Ureter (tissue), 1 donor: ENCODE results near the gene ZNF571. TPM values are rescaled to one million over a fixed set of nuclear protein-coding genes. Genes with fewer than 3 reads are reported as not detected.

Experiments
- DNase-seq: peaks from one replicate; pipeline ENCODE4 v3.0.0-alpha.2; 2020; ENCODE audit warnings: low spot score
- total RNA-seq: library from RNA; stranded (reverse); gene quantifications from one replicate; pipeline ENCODE4 v1.2.4, GENCODE V29; 2023
- donor health status: DM: yes; HTN: yes; CAD: no.

Gene ZNF571
- 7.1 TPM for total RNA-seq

DNA sequence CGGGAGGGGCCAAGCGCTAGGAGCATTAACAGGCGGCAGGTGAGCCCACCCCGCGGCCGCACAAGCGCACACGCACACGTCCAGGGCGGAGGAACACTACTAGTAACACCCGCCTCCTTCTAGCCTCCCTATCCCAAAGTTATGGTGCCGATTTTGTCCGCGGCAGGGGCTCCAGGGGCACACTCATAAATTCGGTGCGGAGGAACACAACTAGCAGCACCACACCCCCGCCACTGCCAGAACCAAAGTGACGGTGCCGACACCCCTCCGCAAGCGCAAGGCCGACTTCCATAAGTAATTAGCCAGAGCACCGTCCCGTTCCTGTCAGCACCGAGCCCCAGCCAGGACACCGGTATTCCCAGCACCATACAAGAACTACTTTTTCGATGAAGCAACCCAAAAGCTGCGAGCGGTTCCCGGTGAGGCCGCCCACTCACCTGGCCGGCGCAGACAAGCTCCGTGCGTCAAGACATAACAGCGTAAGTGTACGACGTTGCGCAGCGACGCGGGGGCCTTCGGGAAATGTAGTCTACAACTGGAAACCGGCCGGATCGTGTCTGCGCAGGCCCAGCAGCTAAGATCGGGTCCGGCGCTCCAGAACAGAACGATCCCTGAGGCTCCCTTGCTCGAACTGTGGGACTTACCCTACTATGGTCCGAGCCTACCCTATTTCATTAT lies at the start of gene ZNF571, which contains the start of gene ZNF540:
Gene ZNF571, minus strand, starts transcription at position 489 of the 678 bp plus-strand sequence. CDS start 8,116 bp downstream, outside the sequence.
Gene ZNF540, plus strand, starts transcription at position 573 of the 678 bp plus-strand sequence. CDS start 3,572 bp downstream, outside the sequence.
- DNase-seq = peak; percentile 94

DNA sequence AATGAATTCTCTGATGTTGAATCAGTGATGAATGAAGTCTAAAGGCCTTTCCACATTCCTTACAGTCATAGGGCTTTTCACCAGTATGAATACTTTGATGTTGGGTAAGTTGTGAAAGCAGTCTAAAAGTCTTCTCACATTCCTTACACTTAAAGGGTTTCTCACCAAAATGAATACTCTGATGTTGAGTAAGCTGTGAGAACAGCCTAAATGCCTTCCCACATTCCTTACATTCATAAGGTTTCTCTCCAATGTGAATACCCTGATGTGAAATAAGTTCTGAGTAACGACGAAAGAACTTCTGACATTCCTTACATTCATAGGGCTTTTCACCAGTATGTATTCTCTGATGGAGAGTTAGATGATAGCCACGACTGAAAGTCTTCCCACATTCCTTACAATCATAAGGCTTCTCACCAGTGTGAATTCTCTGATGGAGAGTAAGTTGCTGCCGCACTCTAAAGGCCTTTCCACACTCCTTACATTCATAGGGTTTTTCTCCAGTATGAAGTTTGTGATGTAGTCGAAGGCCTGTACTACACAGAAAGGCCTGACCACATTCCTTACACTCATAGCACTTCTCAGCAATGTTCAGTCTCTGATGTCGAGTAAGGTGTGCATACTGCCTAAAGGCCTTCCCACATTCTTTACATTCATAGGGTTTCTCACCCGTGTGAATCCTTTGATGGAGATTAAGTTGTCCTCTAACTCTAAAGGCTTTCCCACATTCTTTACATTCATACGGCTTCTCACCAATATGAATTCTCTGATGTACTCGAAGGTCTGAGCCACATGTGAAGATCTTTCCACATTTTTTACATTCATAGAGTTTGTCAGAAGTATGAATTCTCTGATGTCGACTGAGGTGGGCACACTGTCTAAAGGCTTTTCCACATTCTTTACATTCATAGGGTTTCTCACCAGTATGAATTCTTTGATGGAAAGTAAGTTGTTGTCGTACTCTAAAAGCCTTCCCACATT lies 40.8 kb upstream of the ZNF571 start:
- no peak for DNase-seq

GRCh38 chr19:37594982-37595382 lies 390 bp upstream of the ZNF571 start:
- peak; percentile 65 for DNase-seq

GRCh38 chr19:37593996-37594303 lies 642 bp downstream of the ZNF571 start:
- no peak for DNase-seq

GRCh38 chr19:37583340-37583739 lies 11.3 kb downstream of the ZNF571 start:
- no peak for DNase-seq

DNA sequence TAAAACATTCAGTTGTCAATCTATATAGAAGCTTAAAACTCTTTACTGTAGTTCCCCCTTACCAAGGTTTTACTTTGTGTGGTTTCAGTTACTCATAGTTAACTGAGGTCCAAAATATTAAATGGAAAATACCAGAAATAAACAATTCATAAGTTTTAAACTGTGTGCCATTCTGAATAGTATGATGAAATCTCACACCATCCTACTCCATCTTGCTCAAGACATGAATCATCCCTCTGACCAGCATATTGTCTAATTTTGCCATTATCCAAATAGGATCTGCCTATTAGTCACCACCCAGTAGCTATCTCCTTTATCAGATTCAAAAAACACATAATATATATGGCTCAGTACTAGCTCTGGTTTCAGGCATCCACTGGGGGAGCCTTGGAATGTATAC lies 22.4 kb downstream of the ZNF571 start:
- no peak for DNase-seq

- no peak for DNase-seq
These were observed 29.3 kb downstream of the ZNF571 start for GRCh38 chr19:37565370-37565669.

DNA sequence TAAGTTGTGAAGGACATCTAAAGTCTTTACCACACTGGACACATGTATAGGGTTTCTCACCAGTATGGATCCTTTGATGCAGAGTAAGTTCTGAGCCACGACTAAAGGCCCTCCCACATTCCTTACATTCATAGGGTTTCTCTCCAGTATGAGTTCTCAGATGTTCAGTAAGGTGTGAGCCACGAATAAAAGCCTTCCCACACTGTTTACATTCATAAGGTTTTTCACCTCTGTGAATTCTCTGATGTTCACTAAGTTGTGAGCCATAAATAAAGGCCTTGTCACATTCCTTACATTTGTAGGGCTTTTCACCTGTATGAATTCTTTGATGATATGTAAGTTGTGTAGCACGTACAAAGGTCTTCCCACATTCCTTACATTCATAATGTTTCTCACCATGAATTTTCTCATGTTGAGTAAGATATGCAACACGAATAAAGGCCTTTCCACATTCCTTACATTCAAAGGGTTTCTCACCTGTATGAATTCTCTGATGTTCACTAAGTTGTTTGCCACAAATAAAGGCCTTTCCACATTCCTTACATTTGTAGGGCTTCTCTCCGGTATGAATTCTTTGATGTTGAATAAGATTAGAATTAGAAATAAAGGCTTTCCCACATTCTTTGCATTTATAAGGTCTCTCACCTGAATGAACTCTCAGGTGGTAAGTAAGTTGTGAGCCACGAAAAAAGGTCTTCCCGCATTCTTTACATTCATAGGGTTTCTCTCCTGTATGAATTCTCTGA lies 29.8 kb downstream of the ZNF571 start:
- DNase-seq = no peak

DNA sequence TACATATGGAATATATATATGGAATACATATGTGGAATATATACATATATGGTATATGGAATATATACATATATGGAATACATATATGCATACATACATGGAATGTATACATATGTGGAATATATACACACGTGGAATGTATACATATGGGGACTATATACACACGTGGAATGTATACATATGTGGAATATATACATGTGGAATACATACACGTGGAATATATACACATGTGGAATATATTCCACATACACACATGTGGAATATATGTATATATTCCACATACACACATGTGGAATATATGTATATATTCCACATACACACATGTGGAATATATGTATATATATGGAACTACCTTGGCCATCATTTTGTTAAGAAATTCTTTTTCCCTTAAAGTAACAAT lies 31.1 kb downstream of the ZNF571 start:
- DNase-seq = no peak

DNA sequence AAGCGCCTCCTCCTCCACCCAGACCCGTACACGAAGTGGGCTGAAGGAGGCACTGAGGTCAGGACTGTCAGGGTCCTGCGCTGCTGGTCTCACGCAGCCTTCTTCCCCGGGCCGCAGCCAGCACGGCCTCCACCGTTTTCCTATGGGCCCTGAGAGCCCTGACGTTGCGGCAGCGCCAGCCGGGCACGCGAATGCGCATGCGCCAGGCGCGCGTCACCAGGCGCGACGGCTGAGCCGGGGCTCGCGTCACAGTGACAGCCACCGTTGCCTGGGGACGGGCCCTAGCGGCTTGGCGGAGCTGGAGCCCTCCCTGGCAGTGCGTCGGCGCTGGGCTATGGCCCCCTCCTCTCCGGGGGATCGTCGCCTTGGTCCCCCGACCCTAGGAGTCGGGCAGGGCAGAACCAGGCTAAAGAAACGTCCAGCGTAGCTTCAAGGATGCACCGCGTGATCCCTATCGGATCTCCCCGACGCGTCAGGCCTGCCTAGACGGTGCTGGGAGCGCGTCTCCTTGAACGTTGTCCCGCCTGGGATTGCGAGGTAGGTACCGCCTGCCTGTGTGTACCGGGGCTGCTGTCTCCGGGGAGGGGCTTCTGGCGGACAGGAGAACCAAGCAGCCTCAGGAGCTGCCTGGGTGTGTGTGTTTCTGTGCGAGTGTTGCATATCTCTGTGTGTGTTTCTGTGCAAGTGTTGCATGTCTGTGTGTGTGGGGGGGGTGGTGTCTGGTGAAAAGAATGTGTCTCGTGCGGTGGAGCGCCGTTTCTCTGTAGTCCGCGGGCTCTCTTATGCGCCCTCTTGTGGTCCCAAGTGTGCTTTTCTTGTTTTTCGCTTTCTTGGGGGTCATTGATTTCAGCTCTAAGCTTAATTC lies 43.2 kb downstream of the ZNF571 start:
- no peak for DNase-seq

- DNase-seq = no peak
These were observed 57.1 kb downstream of the ZNF571 start for GRCh38 chr19:37537391-37537947.

GRCh38 chr19:37519890-37520289 lies 74.7 kb downstream of the ZNF571 start:
- DNase-seq = no peak

Other genes with a start within 250 kb of the ZNF571 start
- 7.5 TPM for gene ZNF527, start 223.7 kb downstream of the ZNF571 start, total RNA-seq
- 6.3 TPM for gene ZNF569, start 127.3 kb downstream of the ZNF571 start, total RNA-seq
- 6.9 TPM for gene ZNF570, start 125.4 kb downstream of the ZNF571 start, total RNA-seq
- gene ZNF793, start 87.9 kb downstream of the ZNF571 start, total RNA-seq = 19.7 TPM
- gene ZNF540, start 84 bp upstream of the ZNF571 start, total RNA-seq = 8.1 TPM
- gene ZFP30, start 60.7 kb upstream of the ZNF571 start, total RNA-seq = 16.5 TPM
- gene ZNF607, start 125.0 kb upstream of the ZNF571 start, total RNA-seq = 10.9 TPM
- 15.7 TPM for gene ZNF573, start 184.8 kb upstream of the ZNF571 start, total RNA-seq